Mucosa of stomach (tissue), 1 donor: ENCODE measurements around the gene INO80B.
A peak's percentile ranks its signal among the peaks of the same experiment; 100 is the strongest.
"Not testable (repeated sequence)": the region's sequence is repeated elsewhere in the genome, so short reads cannot be mapped to it uniquely, and the experiment has no call there.

Experiments used
- H3K27me3 ChIP-seq: one replicate; pipeline ENCODE4 v1.7.0; 2013; ENCODE audit warnings: mild to moderate bottlenecking, low read length; ENCODE audit not compliant: control insufficient read depth, insufficient read depth
- H3K36me3 ChIP-seq: one replicate; pipeline ENCODE4 v1.7.0; 2013; ENCODE audit warnings: low read length; ENCODE audit not compliant: control insufficient read depth, insufficient read depth
- H3K4me1 ChIP-seq: one replicate; pipeline ENCODE4 v1.7.0; 2013; ENCODE audit warnings: mild to moderate bottlenecking, low read length; ENCODE audit not compliant: control insufficient read depth, insufficient read depth
- H3K4me3 ChIP-seq: one replicate; pipeline ENCODE4 v1.7.0; 2013; ENCODE audit warnings: low read length
- H3K9ac ChIP-seq: one replicate; pipeline ENCODE4 v1.7.0; 2013; ENCODE audit warnings: mild to moderate bottlenecking, low read length, moderate library complexity
- H3K9me3 ChIP-seq: one replicate; pipeline ENCODE4 v1.7.0; 2013; ENCODE audit warnings: mild to moderate bottlenecking, low read length, moderate library complexity; ENCODE audit not compliant: control insufficient read depth
- donor health status: Pancreatic carcinoma.

The INO80B gene

DNA sequence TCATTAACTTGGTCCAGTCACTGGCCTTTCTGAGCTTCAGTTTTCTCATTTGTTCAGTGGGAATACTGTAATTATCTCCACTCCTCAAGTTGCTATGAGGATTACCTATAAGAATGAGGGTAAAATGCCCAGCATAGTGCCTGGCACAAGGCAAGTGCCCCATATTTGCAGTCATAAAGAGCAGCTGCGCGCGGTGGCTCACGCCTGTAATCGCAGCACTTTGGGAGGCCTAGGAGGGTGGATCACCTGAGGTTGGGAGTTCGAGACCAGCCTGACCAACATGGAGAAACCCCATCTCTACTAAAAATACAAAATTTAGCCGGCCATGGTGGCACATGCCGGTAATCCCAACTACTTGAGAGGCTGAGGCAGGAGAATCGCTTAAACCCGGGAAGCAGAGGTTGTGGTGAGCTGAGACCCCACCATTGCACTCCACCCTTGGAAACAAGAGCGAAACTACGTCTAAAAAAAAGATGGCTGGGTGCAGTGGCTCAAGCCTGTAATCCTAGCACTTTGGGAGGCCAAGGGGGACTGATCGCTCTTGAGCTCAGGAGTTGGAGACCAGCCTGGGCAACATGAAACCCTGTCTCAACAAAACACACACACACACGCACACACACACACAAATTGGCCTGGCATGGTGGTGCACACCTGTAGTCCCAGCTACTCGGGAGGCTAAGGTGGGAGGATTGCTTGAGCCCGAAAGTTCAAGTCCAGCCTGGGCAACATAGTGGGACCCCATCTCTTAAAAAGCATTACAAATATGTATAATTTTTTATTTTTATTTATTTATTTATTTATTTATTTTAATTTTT lies 12.2 kb upstream of the INO80B start:
- H3K4me3 ChIP-seq: peak overlapping the region; percentile 63
- peak overlapping the region; percentile 77 for H3K9ac ChIP-seq
- not testable (repeated sequence) for H3K9me3 ChIP-seq, H3K27me3 ChIP-seq, H3K36me3 ChIP-seq
- H3K4me1 ChIP-seq: peaks cover 33% of the 10 kb centered on the region

DNA sequence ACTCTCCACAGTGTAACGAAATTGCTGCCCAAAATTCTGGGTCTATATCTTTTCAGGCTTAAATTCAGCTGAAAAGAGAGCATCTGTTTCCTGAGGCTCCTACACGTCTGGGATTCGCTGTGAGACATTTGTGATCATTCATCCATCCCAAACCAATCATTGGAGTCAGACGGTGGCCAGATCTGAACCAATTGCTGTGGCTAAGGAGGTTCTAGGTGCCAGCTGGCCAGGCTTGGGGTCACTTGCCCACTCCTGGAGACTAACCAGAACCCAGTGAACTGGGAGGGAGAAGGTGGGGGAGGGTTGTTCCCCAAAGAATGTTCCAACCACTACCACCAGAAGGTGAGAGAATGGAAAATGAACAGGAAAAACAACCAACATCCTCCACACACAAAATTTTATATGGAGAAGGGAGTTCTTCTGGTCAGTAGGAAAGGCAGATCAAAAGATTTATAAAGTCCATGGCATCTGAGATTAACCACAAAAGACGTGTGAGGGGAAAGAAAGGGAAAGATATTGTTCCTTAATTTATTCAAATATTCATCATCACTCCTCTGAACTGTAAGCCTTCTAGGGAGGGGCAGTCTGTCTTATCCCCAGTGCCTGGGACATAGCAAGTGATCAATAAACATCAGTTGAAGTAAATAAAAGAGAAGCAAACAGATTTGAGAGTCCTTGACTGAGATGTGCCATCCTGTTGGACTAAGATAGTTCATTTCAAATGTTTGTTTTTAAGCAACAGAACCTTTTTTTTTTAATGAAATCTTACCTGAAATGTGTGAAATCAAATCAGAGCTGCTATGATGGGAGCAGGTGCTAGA lies 10.2 kb upstream of the INO80B start:
- H3K9me3 ChIP-seq: no peaks in the 10 kb centered on the region
- H3K9ac ChIP-seq: no peak overlapping the region
- H3K27me3 ChIP-seq: peaks cover 9% of the 10 kb centered on the region
- peaks cover 26% of the 10 kb centered on the region for H3K4me1 ChIP-seq
- H3K36me3 ChIP-seq: no peaks in the 10 kb centered on the region
- no peak overlapping the region for H3K4me3 ChIP-seq

DNA sequence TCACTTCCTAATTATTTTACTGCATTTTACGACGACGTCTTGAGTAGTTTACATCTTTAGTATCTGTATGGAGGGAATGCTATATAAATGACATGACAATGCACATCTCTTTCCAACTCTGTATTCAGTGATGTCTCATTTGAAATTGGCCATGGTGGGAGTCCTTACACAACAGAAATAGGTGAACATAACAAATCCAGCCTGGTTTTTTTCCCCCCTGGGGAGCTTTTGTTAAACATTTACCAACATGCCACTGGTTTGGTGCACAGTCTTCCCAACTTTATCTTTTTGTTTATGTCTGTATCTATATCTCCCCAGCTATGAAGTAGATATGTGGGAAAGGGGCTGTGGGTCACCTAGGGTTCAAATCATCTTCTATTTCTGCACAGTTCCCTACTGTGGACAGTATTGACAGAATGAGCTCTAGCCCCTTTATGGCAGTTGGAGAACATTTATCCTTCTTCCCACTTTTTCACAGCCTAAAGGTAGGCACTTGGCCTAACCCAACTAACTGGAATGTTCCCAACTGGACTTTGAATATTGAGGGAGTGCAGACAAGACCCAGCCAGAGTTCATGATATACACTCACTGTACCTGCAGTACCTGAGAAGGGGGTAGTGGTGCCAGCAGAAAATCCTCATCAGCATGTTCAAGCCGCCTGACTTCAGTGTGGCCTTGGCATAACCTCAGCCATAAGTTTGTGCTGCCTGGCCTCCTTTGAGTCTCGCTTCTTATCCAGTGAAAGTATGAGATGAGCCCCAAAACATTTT lies 7.5 kb upstream of the INO80B start:
- H3K9me3 ChIP-seq: no peaks in the 10 kb centered on the region
- H3K4me1 ChIP-seq: peaks cover 3% of the 10 kb centered on the region
- H3K4me3 ChIP-seq: no peak overlapping the region
- H3K9ac ChIP-seq: no peak overlapping the region
- H3K27me3 ChIP-seq: no peaks in the 10 kb centered on the region
- H3K36me3 ChIP-seq: no peaks in the 10 kb centered on the region

DNA sequence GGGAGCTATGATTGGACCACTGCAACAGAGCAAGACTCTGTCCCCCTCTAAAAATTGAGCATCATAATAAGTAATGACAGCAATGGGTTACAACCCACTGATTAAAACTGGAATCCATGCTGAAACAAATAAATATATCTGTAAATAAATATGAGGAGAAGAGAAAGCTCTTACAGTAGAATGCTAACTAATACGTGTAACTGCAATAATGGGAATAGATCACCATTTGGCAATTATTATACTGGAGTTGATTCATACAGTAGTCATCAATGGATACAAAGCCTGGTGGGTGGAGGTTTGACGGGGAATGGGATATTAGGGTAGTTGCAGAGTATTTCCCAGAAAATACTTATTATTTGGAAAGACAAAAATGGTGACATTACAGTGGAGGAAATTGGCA lies 6.1 kb upstream of the INO80B start:
- no peaks in the 10 kb centered on the region for H3K36me3 ChIP-seq
- H3K27me3 ChIP-seq: no peaks in the 10 kb centered on the region
- H3K4me1 ChIP-seq: no peaks in the 10 kb centered on the region
- H3K4me3 ChIP-seq: no peak overlapping the region
- H3K9me3 ChIP-seq: no peaks in the 10 kb centered on the region
- no peak overlapping the region for H3K9ac ChIP-seq

DNA sequence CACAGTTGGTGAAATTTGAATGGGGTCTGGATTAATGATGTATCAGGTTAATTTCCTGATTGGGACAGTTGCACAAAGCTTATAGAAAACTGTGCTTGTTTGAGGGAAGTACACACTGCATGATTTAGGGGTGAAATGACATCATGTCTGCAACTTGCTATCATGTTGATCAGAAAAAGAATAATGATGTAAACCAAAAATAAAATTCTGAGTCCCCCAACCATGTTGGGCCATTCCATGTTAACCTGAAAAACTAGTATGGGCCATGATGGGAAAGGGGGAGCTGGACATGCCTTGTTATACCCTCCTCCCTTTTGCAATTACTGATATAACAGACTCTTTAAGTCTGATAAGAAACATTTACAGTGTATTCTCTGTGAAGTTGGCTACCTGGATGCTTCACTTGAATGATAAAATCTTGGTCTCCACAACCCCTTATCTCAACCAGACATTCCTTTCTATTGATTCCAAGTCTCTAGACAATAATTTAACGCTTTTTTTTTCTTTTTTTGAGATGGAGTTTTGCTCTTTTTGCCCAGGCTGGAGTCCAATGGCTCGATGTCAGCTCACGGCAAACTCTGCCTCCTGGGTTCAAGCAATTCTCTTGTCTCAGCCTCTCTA lies 4.2 kb upstream of the INO80B start:
- no peak overlapping the region for H3K9ac ChIP-seq
- H3K9me3 ChIP-seq: no peaks in the 10 kb centered on the region
- peaks cover 5% of the 10 kb centered on the region for H3K4me1 ChIP-seq
- H3K4me3 ChIP-seq: no peak overlapping the region
- no peaks in the 10 kb centered on the region for H3K36me3 ChIP-seq
- no peaks in the 10 kb centered on the region for H3K27me3 ChIP-seq

DNA sequence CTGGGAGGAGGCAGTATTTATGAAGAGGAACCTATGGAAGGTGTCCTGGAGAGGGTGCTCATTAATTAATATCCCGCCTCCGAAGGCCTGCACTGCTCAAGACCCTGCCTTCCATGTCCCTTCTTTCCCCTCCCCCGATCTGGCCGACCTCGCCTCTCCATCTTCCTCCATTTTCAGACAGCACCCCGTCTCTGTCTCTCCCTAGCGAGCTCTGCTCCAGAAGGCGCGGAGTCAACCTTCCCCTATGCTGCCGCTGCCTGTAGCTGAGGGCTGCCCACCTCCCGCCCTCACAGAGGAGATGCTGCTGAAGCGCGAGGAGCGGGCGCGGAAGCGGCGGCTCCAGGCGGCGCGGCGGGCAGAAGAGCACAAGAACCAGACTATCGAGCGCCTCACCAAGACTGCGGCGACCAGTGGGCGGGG lies 2.3 kb downstream of the INO80B start:
- peak overlapping the region; percentile 2 for H3K4me3 ChIP-seq
- H3K36me3 ChIP-seq: no peaks in the 10 kb centered on the region
- no peaks in the 10 kb centered on the region for H3K27me3 ChIP-seq
- H3K9me3 ChIP-seq: no peaks in the 10 kb centered on the region
- H3K9ac ChIP-seq: peak overlapping the region; percentile 92
- peaks cover 27% of the 10 kb centered on the region for H3K4me1 ChIP-seq

DNA sequence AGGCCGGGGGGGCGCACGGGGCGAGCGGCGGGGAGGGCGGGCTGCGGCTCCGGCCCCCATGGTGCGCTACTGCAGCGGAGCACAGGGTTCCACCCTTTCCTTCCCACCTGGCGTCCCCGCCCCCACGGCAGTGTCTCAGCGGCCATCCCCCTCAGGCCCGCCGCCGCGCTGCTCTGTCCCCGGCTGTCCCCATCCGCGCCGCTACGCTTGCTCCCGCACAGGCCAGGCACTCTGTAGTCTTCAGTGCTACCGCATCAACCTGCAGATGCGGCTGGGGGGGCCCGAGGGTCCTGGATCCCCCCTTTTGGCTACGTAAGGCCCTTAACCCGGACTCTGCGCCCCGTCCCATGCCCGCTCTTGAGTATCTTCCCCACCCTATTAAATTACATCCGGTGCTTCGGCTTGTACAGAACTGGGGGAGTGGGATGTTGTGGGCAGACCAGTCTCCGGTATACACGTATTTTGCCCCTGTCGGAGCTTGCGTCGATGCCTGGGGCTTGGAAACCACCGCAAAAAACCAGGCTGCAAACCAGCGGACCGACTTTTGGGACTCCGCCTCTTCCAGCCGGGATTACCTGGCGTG lies 2.8 kb downstream of the INO80B start:
- Histone ChIP-seq H3K9me3 (no peaks in the 10 kb centered on the region), H3K36me3 (no peaks in the 10 kb centered on the region), H3K27me3 (no peaks in the 10 kb centered on the region), H3K4me1 (peaks cover 27% of the 10 kb centered on the region), H3K9ac (peak overlapping the region; percentile 92), H3K4me3 (peak overlapping the region; percentile 86)

DNA sequence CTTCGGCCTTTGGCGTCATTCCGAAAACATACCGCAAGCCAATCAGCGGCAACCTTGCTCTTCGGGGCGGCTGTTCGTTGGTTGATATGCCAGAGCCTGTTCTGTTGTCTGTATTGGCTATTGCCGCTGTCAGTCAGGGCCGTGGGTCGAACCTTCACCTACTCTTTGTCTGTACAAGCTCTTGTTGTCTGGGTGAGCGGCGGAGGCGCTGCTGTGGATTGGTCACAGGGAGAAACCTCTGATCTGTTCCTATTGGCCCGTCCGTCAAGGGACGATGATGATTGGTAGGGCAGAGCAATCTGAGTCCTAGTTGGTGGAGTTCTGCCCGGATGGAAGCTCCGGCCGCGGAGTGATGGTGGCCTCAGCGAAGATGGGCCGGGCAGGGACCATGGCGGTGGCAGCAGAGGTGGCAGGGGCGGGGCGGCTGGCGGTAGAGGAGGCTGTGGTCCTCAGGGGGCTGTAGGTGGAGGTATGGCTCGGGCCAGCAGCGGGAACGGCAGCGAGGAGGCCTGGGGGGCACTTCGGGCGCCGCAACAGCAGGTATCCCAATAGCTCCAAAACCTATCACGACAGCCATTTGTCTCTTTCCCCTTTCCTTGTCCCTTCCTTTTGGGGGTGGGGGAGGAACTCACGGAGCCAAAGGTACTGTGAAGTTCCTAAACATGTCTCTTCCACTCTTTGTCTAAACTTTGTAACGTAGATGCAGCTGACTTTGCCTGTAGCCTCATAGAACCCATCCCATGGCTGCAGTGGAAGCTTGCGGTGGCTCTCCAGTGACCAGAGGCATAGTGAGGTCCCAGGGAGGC lies 3.4 kb downstream of the INO80B start, which contains the start of gene WBP1:
Gene WBP1 (plus strand): TSS at position 307 of the 806 bp plus-strand sequence. CDS start 165 bp downstream, at position 472.
- Histone ChIP-seq H3K36me3 (no peaks in the 10 kb centered on the region), H3K27me3 (no peaks in the 10 kb centered on the region), H3K9me3 (no peaks in the 10 kb centered on the region), H3K4me1 (peaks cover 34% of the 10 kb centered on the region), H3K9ac (peak within 1 kb of the TSS; percentile 92), H3K4me3 (peak within 1 kb of the TSS; percentile 86)

DNA sequence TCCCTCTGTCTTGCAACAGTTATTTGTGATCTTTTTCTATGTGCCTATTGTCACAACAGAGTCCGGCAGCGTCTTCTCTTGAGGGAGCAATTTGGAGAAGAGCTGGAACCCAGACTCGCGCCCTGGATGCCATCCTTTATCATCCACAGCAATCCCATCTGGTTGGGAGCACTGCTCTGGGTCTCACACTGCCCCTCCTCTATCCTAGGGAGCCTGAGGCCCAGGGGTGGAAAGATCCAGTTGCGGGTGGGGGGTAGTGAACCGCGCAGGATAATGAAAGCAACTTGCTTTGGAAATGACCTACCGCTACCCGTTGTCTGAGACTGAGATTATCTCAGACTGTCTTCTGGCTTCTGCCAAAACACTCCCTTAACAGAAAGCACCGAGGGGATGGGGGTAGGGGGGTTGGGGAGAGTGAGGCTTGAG lies 4.1 kb downstream of the INO80B start:
- Histone ChIP-seq H3K9me3 (no peaks in the 10 kb centered on the region), H3K27me3 (no peaks in the 10 kb centered on the region), H3K4me1 (peaks cover 35% of the 10 kb centered on the region), H3K9ac (peak overlapping the region; percentile 81), H3K4me3 (peak overlapping the region; percentile 44), H3K36me3 (no peaks in the 10 kb centered on the region)

DNA sequence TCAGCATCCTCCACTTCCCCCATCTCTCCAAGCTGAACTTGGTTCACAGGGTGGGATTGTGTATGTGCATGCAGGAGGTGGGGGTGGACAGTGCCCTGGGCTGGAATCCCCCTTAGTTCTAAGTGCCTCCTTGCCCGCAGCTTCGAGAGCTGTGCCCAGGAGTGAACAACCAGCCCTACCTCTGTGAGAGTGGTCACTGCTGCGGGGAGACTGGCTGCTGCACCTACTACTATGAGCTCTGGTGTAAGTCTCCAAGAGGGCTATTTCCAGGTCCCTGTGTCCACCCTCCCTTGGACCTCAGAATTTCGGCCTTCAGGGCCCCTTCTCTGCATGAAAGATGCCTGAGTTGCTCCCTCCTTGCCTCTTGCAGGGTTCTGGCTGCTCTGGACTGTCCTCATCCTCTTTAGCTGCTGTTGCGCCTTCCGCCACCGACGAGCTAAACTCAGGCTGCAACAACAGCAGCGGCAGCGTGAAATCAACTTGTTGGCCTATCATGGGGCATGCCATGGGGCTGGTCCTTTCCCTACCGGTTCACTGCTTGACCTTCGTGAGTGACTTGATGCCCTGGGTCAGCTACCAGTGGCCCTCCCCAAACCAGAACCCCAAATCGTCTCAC lies 4.7 kb downstream of the INO80B start:
- H3K9me3 ChIP-seq, H3K9ac ChIP-seq, H3K27me3 ChIP-seq, H3K36me3 ChIP-seq, H3K4me3 ChIP-seq: not testable (repeated sequence)
- peaks cover 41% of the 10 kb centered on the region for H3K4me1 ChIP-seq
